Common myeloid progenitor, CD34-positive (primary cell): ENCODE results near the gene KIF4B.
"Not testable (repeated sequence)": the region's sequence is repeated elsewhere in the genome, so short reads cannot be mapped to it uniquely, and the experiment has no call there.

Source experiments
- CTCF ChIA-PET: fragments of 350-600 bp; sonication (Branson Sonifier 250); formaldehyde crosslinking; loops from one replicate; lab custom pipeline; 2021; ENCODE audit warnings: antibody characterized with exemption; lab: Charles Lee
- POLR2A ChIA-PET: fragments of 350-600 bp; sonication (Branson Sonifier 250); formaldehyde crosslinking; loops from one replicate; lab custom pipeline; 2021; ENCODE audit warnings: antibody characterized with exemption; lab: Charles Lee
- DNase-seq, 3 donors: peaks; one replicate each; pipeline versions ENCODE4 v3.0.0 to v3.0.0-alpha.2; 2013
- H3K27ac ChIP-seq, 2 experiments: 1 replicate in 1 of 2; 2 replicates in 1 of 2; pipeline ENCODE4 v1.7.0; 2013; ENCODE audit warnings: inconsistent platforms in 2 of 2, low read length in 2 of 2, mild to moderate bottlenecking in 2 of 2, low read depth in 1 of 2, moderate library complexity in 1 of 2; ENCODE audit not compliant: severe bottlenecking in 2 of 2, insufficient read depth in 1 of 2, poor library complexity in 1 of 2
- H3K27me3 ChIP-seq, 5 experiments: replicated peaks in 2 of 5; 1 replicate in 3 of 5; 2 replicates in 2 of 5; pipeline versions ENCODE4 v1.6.1 to v1.7.0; 2013; ENCODE audit warnings: low read length in 4 of 5, mild to moderate bottlenecking in 2 of 5, moderate library complexity in 2 of 5, inconsistent platforms in 1 of 5; ENCODE audit not compliant: insufficient read depth in 5 of 5, control insufficient read depth in 4 of 5
- H3K36me3 ChIP-seq, 4 experiments: 1 replicate in 2 of 4; 2 replicates in 2 of 4; pipeline versions ENCODE4 v1.6.1 to v1.7.0; 2013; ENCODE audit warnings: low read length in 3 of 4, control low read depth in 1 of 4, mild to moderate bottlenecking in 1 of 4; ENCODE audit not compliant: control insufficient read depth in 4 of 4, insufficient read depth in 4 of 4
- H3K4me1 ChIP-seq, 4 experiments: 1 replicate in 3 of 4; 2 replicates in 1 of 4; pipeline versions ENCODE4 v1.6.1 to v1.7.1; 2013; ENCODE audit warnings: low read length in 3 of 4, mild to moderate bottlenecking in 3 of 4, control low read depth in 1 of 4, inconsistent platforms in 1 of 4, moderate library complexity in 1 of 4; ENCODE audit not compliant: control insufficient read depth in 4 of 4, insufficient read depth in 4 of 4; ENCODE audit errors: control extremely low read depth in 1 of 4
- H3K4me3 ChIP-seq, 7 experiments: 1 replicate in 4 of 7; 2 replicates in 3 of 7; pipeline versions ENCODE4 v1.5.1 to v1.7.0; 2013; ENCODE audit warnings: mild to moderate bottlenecking in 7 of 7, low read length in 6 of 7, moderate library complexity in 6 of 7, inconsistent platforms in 2 of 7, low read depth in 2 of 7, control low read depth in 1 of 7; ENCODE audit not compliant: insufficient read depth in 4 of 7, control insufficient read depth in 1 of 7; ENCODE audit errors: extremely low read depth in 1 of 7
- H3K9me3 ChIP-seq, 5 experiments: 1 replicate in 4 of 5; 2 replicates in 1 of 5; pipeline versions ENCODE4 v1.6.1 to v1.7.1; 2013; ENCODE audit warnings: low read length in 4 of 5, mild to moderate bottlenecking in 2 of 5, inconsistent platforms in 1 of 5, low read depth in 1 of 5, moderate library complexity in 1 of 5; ENCODE audit not compliant: control insufficient read depth in 4 of 5, insufficient read depth in 2 of 5; ENCODE audit errors: control extremely low read depth in 1 of 5
- WGBS: methylation state at CpG from one replicate; pipeline ENCODE4 v1.1.5; 2013; ENCODE audit not compliant: insufficient coverage; 5-methylcytosine and 5-hydroxymethylcytosine counted together

Gene KIF4B

DNA sequence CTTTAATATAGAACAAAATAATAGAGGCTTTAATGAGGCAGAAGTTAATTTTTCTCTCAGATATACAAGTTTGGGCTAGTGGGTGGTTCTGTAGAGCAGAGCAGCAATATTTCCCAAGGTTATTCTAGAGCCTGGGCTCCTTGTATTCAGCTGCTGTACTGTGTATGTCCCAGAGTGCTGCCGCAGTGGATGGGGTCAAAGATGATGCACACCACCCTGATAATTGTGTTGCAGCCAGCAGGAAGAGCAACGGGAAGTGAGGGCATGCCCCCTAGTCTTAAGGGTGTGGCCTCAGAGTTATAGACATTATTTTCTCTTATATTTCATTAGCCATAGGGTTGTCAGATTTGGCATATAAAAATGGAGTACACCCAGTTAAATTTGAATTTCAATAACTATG, 23.9 kb upstream of the KIF4B start:
- 100% methylated on average over 1 of the region's 2 CpGs for WGBS
- ChIA-PET CTCF (interaction anchor here (1.8 kb wide), 1 partner anchor 13 kb away, joined by 7 read pairs; no protein-coding TSS in a partner anchor), POLR2A (interaction anchor here (0.7 kb wide), 1 partner anchor 29 kb away, joined by 3 read pairs; no protein-coding TSS in a partner anchor)
- Histone ChIP-seq H3K9me3 (no peaks in the 10 kb centered on the region), H3K4me3 (no peak overlapping the region), H3K27me3 (no peaks in the 10 kb centered on the region), H3K4me1 (peaks cover 0 to 13% (median 0%) of the 10 kb centered on the region in 4 experiments), H3K36me3 (no peaks in the 10 kb centered on the region), H3K27ac (no peak overlapping the region)
- no peak for DNase-seq

DNA sequence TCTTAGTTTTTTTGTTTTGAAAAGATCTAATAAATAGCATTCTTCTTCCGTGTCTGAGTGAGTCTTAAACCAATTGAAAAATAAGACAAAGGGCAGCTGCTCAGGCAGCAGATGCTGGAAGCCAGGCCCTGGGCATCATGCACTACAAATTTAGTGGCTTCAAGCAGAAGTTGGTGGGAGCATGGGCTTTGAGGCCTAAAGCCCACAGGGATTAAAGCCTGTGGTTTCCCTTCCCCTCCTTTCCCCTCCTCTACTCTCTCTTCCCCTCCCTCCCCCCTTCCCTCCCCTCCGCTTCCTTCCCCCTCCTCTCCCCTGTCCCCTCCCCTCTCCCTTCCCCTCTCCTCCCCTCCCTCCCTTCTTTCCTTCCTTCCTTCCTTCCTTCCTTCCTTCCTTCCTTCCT, 20.1 kb upstream of the KIF4B start:
- ChIA-PET POLR2A (no interaction called here), CTCF (interaction anchor here (0.7 kb wide), 1 partner anchor 21 kb away, joined by 5 read pairs; no protein-coding TSS in a partner anchor)
- WGBS = no CpG with 5 or more reads among the region's 2 CpGs
- peaks cover 0 to 19% (median 0%) of the 10 kb centered on the region in 4 experiments for H3K4me1 ChIP-seq
- H3K27me3 ChIP-seq = no peaks in the 10 kb centered on the region
- no peak overlapping the region for H3K27ac ChIP-seq
- no peaks in the 10 kb centered on the region for H3K36me3 ChIP-seq
- H3K4me3 ChIP-seq = no peak overlapping the region
- no peaks in the 10 kb centered on the region for H3K9me3 ChIP-seq
- peak; percentile 13 to 52 (median 46) for DNase-seq

DNA sequence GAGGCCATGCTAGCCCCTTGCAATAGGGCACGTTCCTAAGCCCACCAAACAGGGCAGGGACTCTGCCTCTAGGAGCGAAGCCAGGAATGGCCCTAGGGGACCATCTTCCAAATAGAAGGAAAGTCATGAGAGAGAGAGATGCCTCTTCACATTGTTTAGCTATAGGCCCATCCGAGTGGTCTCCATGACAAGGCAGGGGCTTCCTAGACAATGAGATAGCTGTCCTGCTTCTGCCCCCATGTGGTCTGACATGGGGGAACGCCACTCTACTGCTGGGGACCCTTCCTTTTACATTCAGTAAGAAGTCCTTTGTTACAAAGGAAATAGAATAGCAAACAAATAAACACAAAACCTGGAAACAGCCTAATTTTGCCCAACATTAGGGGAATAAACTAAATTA, 17.9 kb upstream of the KIF4B start:
- CTCF ChIA-PET = interaction anchor here (0.8 to 12.8 kb wide), 7 partner anchors 9 to 50 kb away, joined by 3 to 131 read pairs (median 6); no protein-coding TSS in a partner anchor
- Histone ChIP-seq H3K36me3 (no peaks in the 10 kb centered on the region), H3K4me3 (no peak overlapping the region), H3K27me3 (no peaks in the 10 kb centered on the region), H3K4me1 (peaks cover 0 to 16% (median 0%) of the 10 kb centered on the region in 4 experiments), H3K27ac (no peak overlapping the region), H3K9me3 (no peaks in the 10 kb centered on the region)
- peak in 2 of 3 donors; percentile 16 to 28 for DNase-seq
- POLR2A ChIA-PET = no interaction called here
- 86% methylated on average over 2 of the region's 4 CpGs for WGBS

DNA sequence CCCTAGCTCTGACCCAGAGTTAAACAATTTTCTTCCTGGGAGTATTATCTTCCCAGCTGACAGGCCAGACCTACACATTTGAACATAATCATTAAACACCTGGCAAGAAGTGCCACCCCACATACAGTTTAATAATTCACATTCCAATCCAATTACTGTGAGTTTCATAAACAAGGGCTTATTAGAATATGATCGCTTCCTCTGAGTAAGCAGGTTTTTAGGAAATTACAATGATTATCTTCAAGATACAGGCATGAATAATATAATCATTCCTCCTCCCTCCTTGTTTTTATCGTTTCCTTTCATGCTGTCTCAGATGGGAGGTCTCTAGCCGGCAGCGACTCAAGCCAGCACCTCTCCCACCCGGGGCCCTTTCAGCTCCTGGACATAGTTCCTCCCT, 15.8 kb upstream of the KIF4B start:
- peaks cover 0 to 16% (median 0%) of the 10 kb centered on the region in 4 experiments for H3K4me1 ChIP-seq

DNA sequence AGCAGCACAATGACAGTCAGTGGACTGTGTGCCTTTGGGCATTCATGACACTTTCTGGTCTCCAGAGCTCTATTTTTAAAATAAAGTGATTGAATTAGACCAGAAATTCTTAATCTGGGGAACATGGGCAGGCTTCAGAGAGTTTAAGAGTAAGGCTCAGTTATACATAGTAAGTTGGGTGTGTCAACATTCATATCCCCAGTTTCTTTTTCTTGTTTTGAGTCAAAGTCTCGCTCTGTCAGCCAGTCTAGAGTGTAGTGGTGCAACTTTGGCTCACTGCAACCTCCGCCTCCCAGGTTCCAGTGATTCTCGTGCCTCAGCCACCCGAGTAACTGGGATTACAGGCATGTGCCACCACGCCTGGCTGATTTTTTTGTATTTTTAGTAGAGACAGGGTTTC, 13.7 kb upstream of the KIF4B start:
- Histone ChIP-seq H3K27ac (no peak overlapping the region), H3K4me1 (peaks cover 0 to 10% (median 0%) of the 10 kb centered on the region in 4 experiments), H3K4me3 (no peak overlapping the region), H3K27me3 (no peaks in the 10 kb centered on the region), H3K36me3 (no peaks in the 10 kb centered on the region), H3K9me3 (peaks cover 0 to 5% (median 0%) of the 10 kb centered on the region in 5 experiments)
- DNase-seq = no peak
- 100% methylated on average over 4 of the region's 5 CpGs for WGBS
- ChIA-PET POLR2A (no interaction called here), CTCF (interaction anchor here (1.2 to 12.8 kb wide), 2 partner anchors 23 to 28 kb away, joined by 5 to 131 read pairs; no protein-coding TSS in a partner anchor)

More for the DNA sequence above, 15.8 kb upstream of the KIF4B start:
- WGBS = 21% methylated on average over 3 of the region's 5 CpGs
- CTCF ChIA-PET = interaction anchor here (1.4 to 12.8 kb wide), 2 partner anchors 14 to 26 kb away, joined by 5 to 131 read pairs; no protein-coding TSS in a partner anchor
- peak; percentile 50 to 82 (median 66) for DNase-seq
- H3K36me3 ChIP-seq = no peaks in the 10 kb centered on the region
- POLR2A ChIA-PET = no interaction called here
- no peaks in the 10 kb centered on the region for H3K9me3 ChIP-seq
- peak overlapping the region in 2 of 7 experiments; percentile 28 to 33 for H3K4me3 ChIP-seq
- peak overlapping the region in 1 of 2 experiments; percentile 59 for H3K27ac ChIP-seq
- no peaks in the 10 kb centered on the region for H3K27me3 ChIP-seq

DNA sequence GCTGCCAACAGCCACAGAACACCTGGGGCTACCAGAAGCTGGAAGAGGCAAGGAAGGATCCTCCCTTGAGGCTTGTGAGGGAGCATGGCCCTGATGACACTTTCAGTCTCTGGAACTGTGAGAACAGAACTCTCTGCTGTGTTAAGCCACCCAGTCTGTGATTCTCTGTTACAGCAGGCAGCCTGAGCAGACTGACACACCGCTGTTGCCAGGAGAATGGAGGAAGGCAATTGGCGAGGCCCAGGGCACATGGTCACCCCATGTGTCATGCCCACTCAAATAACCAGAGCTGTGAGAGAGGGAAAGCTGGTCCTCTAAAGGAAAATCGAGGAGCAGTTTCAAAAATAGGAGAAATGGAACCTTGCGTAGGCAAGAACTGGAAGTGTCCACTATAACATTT, 12.0 kb upstream of the KIF4B start:
- Histone ChIP-seq H3K9me3 (peaks cover 0 to 5% (median 0%) of the 10 kb centered on the region in 5 experiments), H3K4me3 (no peak overlapping the region), H3K36me3 (no peaks in the 10 kb centered on the region), H3K27me3 (no peaks in the 10 kb centered on the region), H3K27ac (no peak overlapping the region), H3K4me1 (peaks cover 0 to 10% (median 0%) of the 10 kb centered on the region in 4 experiments)
- ChIA-PET POLR2A (no interaction called here), CTCF (interaction anchor here (1.5 to 12.8 kb wide), 2 partner anchors 30 to 44 kb away, joined by 3 to 131 read pairs; no protein-coding TSS in a partner anchor)
- 96% methylated on average over 4 of the region's 4 CpGs for WGBS
- no peak for DNase-seq

DNA sequence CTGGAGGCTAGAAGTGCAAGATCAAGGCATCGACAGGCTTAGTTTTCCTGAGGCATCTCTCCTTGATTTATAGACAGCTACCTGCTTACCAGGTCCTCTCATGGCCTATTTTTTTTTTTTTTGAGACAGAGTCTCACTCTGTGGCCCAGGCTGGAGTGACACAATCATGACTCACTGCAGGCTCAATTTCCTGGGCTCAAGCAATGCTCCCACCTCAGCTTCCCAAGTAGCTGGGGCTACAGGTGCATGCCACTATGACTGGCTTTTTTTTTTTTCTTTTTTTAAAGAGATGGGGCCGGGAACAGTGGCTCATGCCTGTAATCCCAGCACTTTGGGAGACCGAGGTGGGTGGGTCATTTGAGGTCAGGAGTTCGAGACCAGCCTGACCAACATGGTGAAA, 10.8 kb upstream of the KIF4B start:
- CTCF ChIA-PET = interaction anchor here (12.8 kb wide), 1 partner anchor 31 kb away, joined by 131 read pairs; no protein-coding TSS in a partner anchor
- H3K36me3 ChIP-seq, H3K4me3 ChIP-seq, H3K4me1 ChIP-seq, POLR2A ChIA-PET, H3K9me3 ChIP-seq, H3K27me3 ChIP-seq, DNase-seq, H3K27ac ChIP-seq: not testable (repeated sequence)
- WGBS = 100% methylated on average over 1 of the region's 4 CpGs
